PC-9 (cell line): ENCODE results near the gene ZFYVE26.

Source experiments
- CTCF ChIP-seq: fragments of 200-600 bp; sonication (generic); conservative IDR thresholded peaks from 2 replicates; pipeline ENCODE4 v1.6.1; 2017; ENCODE audit warnings: mixed run types, antibody characterized with exemption, mild to moderate bottlenecking, moderate library complexity
- EZH2 ChIP-seq: fragments of 200-600 bp; sonication (generic); IDR thresholded peaks from 2 replicates; pipeline ENCODE4 v1.8.0; 2017; ENCODE audit warnings: antibody characterized with exemption, low read depth

- TF ChIP-seq CTCF: no peak
- no peak for TF ChIP-seq EZH2
Measured at GRCh38 chr14:67821121-67821520, 4.7 kb upstream of the ZFYVE26 start.
